ENCODE results near the gene DISC1. TPM values are rescaled to one million over a fixed set of nuclear protein-coding genes. Genes with fewer than 3 reads are reported as not detected.

Gene DISC1
- total RNA-seq, 1 experiment from 2014 or later, result 0.36 TPM

DNA sequence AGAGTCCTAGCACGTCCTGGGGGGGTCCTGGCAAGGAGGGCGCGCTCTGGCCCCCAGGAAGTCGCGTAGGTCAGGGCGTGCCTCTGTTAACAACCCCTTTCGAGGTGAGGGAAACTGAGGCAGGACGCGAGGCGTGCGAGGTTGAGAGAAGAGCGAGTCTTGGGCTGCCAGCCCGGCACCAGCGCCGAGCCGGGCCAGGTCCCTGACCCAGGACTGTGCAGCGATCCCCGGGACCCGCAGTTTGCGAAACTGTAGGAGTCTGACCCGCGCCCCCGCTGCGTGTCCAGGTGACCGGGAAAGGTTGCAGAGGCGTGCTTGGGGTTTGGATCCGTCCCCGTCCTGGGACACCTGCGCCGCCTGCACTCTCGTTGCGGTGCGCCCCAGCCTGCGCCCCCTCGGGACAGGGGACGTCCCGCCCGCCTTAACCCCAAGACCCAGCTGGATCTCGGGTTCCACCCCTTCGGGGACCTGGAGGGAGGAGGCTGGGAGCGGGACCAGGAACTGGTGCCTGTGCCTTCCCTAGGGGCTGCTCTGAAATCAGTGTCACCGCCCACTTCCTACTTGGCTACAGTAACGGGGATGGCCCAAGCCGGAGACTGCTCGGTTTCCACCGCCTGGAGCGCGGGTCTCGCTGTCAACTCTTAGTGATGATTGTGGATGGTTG is 493 bp downstream of the DISC1 start:
- H3K4me3 ChIP-seq (ENCODE audit: low read depth in 2 of 2, low read length in 2 of 2), result peak overlapping the region; percentile 51 to 63
- 0 out of 2 replicates have a peak, but pooled peaks cover 5% of the 10 kb centered on the region for H3K4me1 ChIP-seq (ENCODE audit: control insufficient read depth, insufficient read depth, low read length)
- no peak for DNase-seq (ENCODE audit: low read depth, low spot score)
- H3K27me3 ChIP-seq (ENCODE audit: control insufficient read depth, insufficient read depth, low read length), result peaks cover 4% of the 10 kb centered on the region; the same call in 1 of the 2 replicates
- in situ Hi-C loops (cut with HindIII; ENCODE audit: low pct_unique_long_range_greater_than_20kb, low sequenced_read_pairs) (no loop called here), intact Hi-C loops (cut with micrococcal nuclease; ENCODE audit: unreplicated experiment) (no loop called here)
- H3K9me3 ChIP-seq (ENCODE audit: control insufficient read depth, insufficient read depth, low read depth, low read length), result no peaks in the 10 kb centered on the region
- ChIA-PET CTCF (no interaction called here), POLR2A (no interaction called here)
- TF ChIP-seq, protein P1, sequence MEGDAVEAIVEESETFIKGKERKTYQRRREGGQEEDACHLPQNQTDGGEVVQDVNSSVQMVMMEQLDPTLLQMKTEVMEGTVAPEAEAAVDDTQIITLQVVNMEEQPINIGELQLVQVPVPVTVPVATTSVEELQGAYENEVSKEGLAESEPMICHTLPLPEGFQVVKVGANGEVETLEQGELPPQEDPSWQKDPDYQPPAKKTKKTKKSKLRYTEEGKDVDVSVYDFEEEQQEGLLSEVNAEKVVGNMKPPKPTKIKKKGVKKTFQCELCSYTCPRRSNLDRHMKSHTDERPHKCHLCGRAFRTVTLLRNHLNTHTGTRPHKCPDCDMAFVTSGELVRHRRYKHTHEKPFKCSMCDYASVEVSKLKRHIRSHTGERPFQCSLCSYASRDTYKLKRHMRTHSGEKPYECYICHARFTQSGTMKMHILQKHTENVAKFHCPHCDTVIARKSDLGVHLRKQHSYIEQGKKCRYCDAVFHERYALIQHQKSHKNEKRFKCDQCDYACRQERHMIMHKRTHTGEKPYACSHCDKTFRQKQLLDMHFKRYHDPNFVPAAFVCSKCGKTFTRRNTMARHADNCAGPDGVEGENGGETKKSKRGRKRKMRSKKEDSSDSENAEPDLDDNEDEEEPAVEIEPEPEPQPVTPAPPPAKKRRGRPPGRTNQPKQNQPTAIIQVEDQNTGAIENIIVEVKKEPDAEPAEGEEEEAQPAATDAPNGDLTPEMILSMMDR (IDR thresholded peaks at IDR 0.05), result no peak
- TF ChIP-seq SIN3A (IDR thresholded peaks at IDR 0.05; ENCODE audit: borderline replicate concordance, insufficient read depth, low read depth, low read length) (no peak), POLR2AphosphoS5 (IDR thresholded peaks at IDR 0.05; ENCODE audit: low read depth, low read length) (no peak), TCF7L2 (IDR thresholded peaks at IDR 0.05; ENCODE audit: low read depth, low read length) (no peak)
- TF ChIP-seq, protein P2, sequence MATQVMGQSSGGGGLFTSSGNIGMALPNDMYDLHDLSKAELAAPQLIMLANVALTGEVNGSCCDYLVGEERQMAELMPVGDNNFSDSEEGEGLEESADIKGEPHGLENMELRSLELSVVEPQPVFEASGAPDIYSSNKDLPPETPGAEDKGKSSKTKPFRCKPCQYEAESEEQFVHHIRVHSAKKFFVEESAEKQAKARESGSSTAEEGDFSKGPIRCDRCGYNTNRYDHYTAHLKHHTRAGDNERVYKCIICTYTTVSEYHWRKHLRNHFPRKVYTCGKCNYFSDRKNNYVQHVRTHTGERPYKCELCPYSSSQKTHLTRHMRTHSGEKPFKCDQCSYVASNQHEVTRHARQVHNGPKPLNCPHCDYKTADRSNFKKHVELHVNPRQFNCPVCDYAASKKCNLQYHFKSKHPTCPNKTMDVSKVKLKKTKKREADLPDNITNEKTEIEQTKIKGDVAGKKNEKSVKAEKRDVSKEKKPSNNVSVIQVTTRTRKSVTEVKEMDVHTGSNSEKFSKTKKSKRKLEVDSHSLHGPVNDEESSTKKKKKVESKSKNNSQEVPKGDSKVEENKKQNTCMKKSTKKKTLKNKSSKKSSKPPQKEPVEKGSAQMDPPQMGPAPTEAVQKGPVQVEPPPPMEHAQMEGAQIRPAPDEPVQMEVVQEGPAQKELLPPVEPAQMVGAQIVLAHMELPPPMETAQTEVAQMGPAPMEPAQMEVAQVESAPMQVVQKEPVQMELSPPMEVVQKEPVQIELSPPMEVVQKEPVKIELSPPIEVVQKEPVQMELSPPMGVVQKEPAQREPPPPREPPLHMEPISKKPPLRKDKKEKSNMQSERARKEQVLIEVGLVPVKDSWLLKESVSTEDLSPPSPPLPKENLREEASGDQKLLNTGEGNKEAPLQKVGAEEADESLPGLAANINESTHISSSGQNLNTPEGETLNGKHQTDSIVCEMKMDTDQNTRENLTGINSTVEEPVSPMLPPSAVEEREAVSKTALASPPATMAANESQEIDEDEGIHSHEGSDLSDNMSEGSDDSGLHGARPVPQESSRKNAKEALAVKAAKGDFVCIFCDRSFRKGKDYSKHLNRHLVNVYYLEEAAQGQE (IDR thresholded peaks at IDR 0.05; ENCODE audit: insufficient read depth in 1 of 2, low read depth in 2 of 2, low read length in 1 of 2), result no peak
- peak; percentile 79 for ATAC-seq
- BruUV-seq (replicated peaks), result no TSS peak
- no peak overlapping the region for H3K27ac ChIP-seq (ENCODE audit: low read length)
- no peaks in the 10 kb centered on the region for H3K36me3 ChIP-seq (ENCODE audit: control insufficient read depth, insufficient read depth, low read length)

DNA sequence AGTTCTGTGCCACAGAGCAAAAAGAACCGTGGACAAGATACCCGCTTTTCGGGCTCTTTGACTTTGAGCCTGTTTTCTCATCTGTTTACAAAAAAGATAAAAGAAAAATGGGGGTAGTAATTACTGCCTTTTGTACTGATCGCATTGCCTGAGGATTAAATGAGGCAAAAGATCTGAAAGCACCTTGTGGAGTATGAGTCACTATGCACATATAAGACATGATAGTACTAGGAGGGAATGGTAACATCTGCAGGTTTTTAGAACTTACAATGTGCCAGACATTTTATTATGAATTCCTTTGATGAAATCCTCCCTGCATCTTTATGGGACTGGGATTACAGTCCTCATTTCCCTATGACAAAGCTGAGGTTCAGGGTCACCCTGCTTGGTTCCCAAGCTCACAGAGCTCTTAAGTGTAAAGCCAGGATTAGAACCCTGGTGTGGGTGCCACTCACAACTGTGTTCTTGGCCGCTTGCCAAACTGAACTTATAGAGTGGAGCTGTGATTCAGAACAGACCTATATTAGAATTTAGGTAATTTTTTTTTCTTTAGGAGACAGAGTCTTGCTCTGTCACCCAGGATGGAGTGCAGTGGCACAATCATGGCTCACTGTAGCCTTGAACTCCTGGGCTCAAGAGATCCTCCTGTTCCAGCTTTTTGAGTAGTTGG is 1.8 kb downstream of the DISC1 start:
- H3K27me3 ChIP-seq (ENCODE audit: control insufficient read depth, insufficient read depth, low read length), result peaks cover 4% of the 10 kb centered on the region; the same call in 1 of the 2 replicates
- no peak for ATAC-seq
- 0 out of 2 replicates have a peak, but pooled peaks cover 5% of the 10 kb centered on the region for H3K4me1 ChIP-seq (ENCODE audit: control insufficient read depth, insufficient read depth, low read length)
- H3K4me3 ChIP-seq (ENCODE audit: low read depth in 2 of 2, low read length in 2 of 2), result no peak overlapping the region
- H3K27ac ChIP-seq (ENCODE audit: low read length), result no peak overlapping the region
- in situ Hi-C loops (cut with HindIII; ENCODE audit: low pct_unique_long_range_greater_than_20kb, low sequenced_read_pairs), result no loop called here
- H3K36me3 ChIP-seq (ENCODE audit: control insufficient read depth, insufficient read depth, low read length), result no peaks in the 10 kb centered on the region
- BruUV-seq (replicated peaks), result no TSS peak
- ChIA-PET CTCF (no interaction called here), POLR2A (no interaction called here)
- intact Hi-C loops (cut with micrococcal nuclease; ENCODE audit: unreplicated experiment), result no loop called here
- no peaks in the 10 kb centered on the region for H3K9me3 ChIP-seq (ENCODE audit: control insufficient read depth, insufficient read depth, low read depth, low read length)
- no peak for DNase-seq (ENCODE audit: low read depth, low spot score)
- TF ChIP-seq, protein P1 (IDR thresholded peaks at IDR 0.05), result no peak
- TF ChIP-seq POLR2AphosphoS5 (IDR thresholded peaks at IDR 0.05; ENCODE audit: low read depth, low read length) (no peak), TCF7L2 (IDR thresholded peaks at IDR 0.05; ENCODE audit: low read depth, low read length) (no peak), SIN3A (IDR thresholded peaks at IDR 0.05; ENCODE audit: borderline replicate concordance, insufficient read depth, low read depth, low read length) (no peak)
- TF ChIP-seq, protein P2 (IDR thresholded peaks at IDR 0.05; ENCODE audit: insufficient read depth in 1 of 2, low read depth in 2 of 2, low read length in 1 of 2), result no peak
